Stimulated activated CD4-positive, alpha-beta T cell treated with anti-CD3 and anti-CD28 coated beads, Interleukin-12 subunit alpha, Interleukin-12 subunit beta, amount 100 ng/mL, for 24 hours (primary cell): ENCODE data around the gene LYZL4.

Experiments used
- DNase-seq, 2 experiments: peaks; one replicate each; pipeline ENCODE4 v3.0.0-alpha.2; 2020; ENCODE audit warnings: low read depth in 2 of 2

The LYZL4 gene

DNA sequence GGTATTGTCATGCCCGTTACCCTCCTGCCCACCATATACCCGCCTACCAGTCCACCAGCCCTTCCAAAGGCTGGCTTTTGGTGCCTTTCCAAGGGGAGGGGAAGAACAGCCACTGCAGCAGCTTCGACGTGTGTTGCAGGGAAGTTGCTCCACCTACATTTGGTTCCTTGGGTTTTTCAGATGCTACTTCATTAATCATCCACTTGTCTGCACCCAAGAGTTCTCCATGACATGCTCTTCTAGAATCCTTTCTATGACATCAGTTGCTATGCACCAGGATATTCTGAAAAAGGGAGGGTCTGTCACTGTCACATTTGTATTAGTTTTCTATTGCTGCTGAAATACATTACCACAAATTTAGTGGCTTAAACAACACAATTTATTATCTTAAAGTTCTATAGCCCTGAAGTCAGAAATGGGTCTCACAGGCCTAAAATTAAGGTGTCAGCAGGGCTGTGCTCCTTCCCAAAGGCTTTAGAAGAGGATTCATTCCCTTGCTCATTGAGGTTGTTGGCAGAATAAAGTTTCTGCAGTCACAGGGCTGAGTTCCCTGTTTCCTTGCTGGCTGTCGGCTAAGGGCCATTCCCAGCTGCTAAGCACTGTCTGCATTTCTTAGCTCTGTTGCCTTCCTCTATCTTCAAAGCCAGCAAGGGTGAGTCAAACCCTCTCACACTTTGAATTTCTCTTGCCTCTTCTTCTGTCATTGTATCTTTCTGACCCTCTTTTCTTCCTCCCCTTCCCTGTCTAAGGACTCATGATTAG is at the start of gene LYZL4:
Gene LYZL4, minus strand, starts transcription at position 241 of the 762 bp plus-strand sequence. CDS start 3,359 bp downstream, outside the sequence.
- DNase-seq = no peak

DNA sequence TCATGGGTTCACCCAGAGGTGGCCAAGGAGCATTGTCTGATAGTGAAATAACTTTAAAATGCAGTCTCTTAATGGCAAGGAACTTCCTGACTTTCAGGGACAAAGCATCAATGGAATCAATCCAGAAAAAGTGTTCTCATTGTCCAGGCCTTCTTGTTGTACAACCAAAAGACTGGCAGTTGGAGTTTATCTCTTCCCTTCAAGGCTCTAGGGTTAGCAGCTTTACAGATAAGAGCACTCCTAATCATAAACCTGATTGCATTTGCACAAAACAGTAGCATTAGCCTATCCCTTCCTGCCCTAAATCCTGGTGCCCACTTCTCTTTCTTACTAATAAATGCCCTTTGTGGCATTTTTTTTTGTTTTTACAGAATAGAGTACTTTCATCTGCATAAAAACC is 48.7 kb upstream of the LYZL4 start:
- DNase-seq = no peak

- no peak for DNase-seq
Measured at GRCh38 chr3:42456211-42456610, 45.8 kb upstream of the LYZL4 start.

DNA sequence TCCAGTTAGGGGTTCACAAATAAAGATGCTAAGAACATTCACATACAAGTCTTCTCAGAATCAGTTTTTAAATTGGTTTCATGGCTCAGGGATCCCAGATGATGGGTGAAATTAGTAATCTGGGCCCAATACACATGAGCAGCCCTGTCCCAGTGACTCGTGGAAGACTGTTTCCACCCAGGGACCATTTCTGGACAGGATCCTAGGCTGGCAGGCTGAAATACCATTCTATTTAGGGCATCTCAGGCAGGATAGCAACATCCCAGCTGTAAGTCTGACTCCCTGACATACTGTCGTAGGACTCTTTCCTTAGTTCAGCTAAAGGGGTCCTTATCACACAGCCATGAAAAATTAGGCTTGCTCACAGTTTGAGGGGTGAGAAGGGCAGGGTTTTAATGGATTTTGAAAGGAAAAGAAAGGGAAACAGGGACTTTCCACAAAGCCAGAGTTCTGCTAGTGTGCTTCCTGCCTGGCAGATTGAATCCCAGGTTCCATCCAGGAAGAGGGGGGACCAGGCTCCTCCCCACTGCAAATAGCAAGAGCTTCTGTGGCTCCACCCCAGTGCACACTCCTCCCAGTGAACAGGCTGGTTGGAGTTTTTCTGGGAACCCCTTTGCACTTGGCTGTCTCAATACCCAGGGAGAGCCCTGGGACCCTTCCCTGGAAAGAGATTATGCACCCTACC is 41.3 kb upstream of the LYZL4 start:
- DNase-seq = no peak

- no peak for DNase-seq
Measured at GRCh38 chr3:42451116-42451515, 40.7 kb upstream of the LYZL4 start.

DNA sequence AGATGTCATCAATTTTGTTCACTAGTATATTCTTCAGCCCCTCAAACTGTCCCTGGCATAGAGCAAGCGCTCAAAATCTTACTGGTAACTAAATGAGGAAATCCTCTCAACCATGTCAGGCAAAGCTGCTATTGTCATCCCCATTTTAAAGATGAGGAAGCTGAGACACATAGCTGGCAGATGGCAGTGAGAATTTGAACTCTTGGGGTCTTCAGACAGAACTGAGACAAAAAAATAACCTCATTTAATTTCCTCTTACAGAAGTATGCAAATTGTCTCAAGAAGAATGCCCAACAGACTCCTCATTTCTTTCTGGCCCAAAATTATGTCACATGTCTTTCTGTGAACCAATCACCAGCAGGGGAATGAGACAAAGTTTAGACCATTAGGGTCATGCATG is 40.2 kb upstream of the LYZL4 start:
- DNase-seq = no peak

GRCh38 chr3:42447481-42447880 is 37.1 kb upstream of the LYZL4 start:
- no peak for DNase-seq

- DNase-seq = no peak
Measured at GRCh38 chr3:42446111-42447050, 36.0 kb upstream of the LYZL4 start.

GRCh38 chr3:42443819-42444436 is 33.5 kb upstream of the LYZL4 start:
- DNase-seq = peak; percentile 63 to 81

DNA sequence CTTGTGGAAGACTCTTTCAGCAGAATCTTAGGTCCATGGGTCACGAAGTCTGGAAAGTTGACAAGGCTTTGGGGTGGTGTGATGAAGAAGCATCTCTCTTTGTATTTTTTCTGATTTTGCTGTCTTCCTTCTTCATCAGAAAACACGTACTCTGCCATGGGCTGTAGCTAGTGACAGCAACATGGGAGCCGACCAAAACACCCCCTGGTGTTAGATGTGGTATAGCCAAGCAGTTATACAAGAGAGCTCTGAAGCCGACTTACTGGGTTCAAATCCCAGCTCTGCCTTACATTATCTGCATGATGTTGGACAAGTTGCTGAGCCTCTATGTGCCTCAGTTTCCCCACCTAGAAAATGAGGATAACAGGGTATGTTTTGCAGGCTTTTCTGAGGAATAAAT is 32.9 kb upstream of the LYZL4 start:
- DNase-seq = no peak

GRCh38 chr3:42442640-42443039 is 32.2 kb upstream of the LYZL4 start:
- DNase-seq = no peak

DNA sequence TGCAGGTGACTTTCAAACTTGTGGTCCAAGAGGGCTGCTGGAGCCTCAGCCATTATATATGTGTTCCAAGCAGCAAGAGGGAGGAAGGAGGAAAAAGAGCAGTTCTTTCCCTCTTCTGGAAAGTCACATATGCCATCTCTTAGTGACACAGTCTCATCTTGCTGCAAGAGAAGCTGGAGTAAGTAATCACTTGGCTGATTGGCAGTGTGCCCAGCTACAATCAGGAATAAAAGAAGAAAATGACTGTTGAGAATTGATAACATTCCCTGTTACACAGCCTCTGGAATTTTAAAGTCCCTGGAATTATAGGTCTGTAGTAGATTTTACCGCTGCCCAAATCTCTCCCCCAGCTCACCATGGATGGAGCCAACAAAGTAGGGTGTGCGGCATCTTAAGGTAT is 31.4 kb upstream of the LYZL4 start:
- DNase-seq = no peak

DNA sequence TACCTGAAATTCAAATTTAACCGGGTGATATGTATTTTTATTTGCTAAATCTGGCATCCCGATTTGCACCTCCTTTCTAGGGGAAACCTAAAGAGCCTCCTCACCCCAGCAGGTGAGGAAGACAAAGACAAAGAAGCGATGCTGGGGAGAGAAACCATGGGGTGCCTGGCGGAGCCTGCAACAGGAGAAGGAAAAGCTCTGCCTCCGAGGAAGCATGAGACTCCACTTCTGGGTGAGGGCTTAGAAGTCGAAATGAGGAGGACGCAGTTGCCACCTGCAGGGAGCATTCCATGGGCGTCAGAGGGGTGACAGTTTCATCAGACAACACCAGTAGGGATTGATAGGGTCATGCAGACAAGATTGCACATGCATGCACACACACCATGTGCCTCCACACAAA is 30.5 kb upstream of the LYZL4 start:
- DNase-seq = no peak

DNA sequence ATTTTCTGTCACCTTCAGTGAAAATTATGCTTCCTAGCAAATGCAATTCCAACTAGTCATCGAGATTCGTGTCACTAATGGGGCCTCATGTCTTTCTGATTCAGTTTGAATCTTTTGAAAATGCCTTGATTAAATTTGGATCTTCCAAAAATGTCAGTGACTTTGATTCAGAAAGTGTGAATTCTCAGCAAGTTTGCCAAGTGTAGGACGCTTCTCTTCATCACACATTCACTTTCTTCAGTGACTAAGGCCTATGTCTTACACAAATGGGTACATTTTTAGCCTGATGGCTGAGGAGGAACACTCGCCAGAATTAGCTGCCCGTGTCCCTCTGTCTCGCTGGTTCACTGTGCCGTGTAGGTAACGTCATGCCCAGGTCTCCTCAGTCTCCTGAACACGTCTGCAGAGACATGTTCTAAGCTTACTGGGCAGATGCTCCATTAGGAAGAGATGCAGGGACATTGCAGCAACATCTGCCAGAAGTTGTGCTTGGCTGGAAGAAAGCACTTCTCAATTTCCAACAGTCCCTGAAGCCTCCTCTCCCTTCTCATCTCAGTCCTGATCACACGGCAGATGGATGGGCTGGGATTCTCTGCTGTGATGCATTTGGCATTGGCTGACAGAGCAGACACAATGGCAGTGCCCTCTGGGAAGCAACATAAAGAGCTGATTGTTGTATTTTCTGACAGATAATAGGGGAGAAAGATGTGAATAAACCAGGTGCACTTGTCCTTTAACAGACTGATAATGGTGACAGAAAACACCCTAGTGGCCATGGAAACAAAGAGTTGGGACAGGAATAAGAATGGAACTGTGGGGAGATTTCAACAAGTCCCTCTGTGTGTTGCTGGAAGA is 29.1 kb upstream of the LYZL4 start:
- no peak for DNase-seq

GRCh38 chr3:42438758-42439157 is 28.3 kb upstream of the LYZL4 start:
- DNase-seq = no peak

- DNase-seq = no peak
Measured at GRCh38 chr3:42438193-42438592, 27.8 kb upstream of the LYZL4 start.

DNA sequence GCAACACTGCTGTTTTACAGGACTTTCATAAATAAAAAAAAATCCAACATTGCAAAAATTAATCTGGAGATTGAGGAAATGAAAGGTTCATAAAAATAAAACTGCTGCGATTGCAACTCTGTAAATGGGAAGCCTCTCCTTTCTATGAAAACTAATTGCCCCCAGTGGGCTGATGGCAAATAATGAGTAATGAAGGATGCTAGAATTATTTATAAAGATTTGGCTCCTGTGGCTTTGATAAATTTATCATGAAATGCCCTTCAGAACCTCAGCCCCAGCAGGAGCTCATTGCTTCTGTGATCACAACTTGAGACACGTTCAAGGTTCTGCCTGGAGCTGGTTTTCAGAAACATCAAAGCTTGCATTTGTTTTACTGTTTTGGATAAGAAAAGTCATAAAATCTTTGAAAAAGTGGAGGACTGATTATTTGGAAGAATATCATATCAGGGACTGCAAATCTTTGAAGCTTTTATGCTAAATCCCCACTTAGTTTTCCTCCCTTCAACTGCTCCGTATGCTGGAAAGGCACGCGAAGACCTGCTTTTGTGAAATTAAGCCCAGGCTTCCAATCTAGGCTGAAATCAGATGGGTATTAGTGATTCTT is 24.5 kb upstream of the LYZL4 start:
- no peak for DNase-seq

DNA sequence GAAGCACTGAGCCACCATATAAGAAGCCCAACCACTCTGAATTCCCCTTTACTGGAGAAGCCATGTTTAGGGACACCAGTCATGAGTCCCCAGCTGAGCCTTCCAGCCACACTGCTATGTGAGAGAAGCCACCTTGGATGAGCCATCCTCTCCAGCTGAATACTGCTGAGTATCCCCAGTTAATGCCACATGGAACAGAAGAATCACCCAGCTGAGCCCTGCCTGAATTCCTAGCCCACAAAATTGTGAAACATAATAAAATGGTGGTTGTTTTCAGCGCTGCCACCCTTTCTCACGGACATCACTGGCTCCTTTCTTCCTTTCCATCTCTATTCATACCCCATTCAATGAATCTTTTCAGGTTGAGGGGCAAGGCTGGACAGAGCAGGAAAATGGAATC is 22.1 kb upstream of the LYZL4 start:
- DNase-seq = no peak

DNA sequence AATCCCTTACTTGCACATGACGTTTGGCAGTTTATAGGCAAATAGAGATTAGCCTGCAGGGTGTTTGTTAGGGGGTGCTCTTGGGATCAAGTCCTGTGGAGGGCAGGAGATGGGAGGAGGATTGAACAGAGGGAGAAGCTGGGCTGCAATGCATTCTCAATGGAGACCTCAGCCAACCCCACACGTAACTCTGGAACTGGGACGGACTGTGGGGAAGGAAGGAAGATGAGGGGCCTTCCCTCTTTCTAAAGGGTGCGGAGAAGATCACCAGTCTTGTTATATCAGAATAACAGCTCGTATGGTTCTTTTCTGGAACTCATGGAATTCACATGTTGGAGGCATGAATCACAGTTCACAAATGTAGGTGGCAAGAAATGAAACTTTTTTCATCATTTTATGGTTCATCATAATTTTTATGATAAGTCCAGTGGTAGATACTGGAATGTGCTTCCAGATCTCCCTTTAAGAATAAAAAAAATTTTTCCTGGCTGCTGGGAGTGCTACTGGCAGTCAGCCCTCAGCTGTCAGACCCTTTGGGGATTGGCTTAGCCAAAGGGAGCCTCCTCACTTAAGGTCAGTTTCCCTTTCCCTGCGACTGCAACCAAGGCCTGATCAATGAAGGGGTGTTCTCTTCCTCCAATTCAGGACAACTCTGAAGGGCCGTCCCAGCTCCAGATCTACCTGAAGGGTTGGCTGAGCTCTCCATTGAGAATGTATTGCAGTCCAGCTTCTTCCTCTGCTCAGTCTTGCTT is 20.5 kb upstream of the LYZL4 start:
- DNase-seq = no peak

DNA sequence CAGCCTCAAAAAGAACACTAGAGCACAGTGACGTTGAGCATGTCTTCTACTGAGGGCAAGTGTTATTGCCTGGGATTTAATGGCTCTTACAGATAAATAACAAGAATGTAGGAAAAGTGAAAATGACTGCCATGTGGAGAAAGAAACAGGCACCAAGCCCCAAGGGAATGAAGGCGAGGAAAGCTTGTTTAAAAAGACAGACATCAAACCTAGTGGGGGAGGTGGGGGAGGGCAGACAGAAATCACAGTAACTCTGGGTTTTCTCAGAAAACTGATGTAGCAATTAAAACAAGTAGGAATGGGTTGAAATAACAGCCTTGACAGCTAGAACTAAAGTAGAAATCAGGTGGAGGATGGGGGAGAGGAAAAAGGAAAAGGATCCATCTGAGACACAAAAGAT is 18.4 kb upstream of the LYZL4 start:
- DNase-seq = no peak
